HepG2 (cell line): ENCODE results near the gene SDHAF1. TPM values are rescaled to one million over a fixed set of nuclear protein-coding genes. Genes with fewer than 3 reads are reported as not detected.

ENCODE experiments used
- CCAR2 ChIP-seq: fragments of 200-400 bp; formaldehyde crosslinking; optimal IDR thresholded peaks from 2 replicates; pipeline ENCODE3; 2018; ENCODE audit warnings: low read depth, mild to moderate bottlenecking, low read length, moderate library complexity
- HDAC1 ChIP-seq: sonication (generic); formaldehyde crosslinking; IDR thresholded peaks from 2 replicates; pipeline ENCODE4 v1.5.1; 2020; ENCODE audit warnings: mild to moderate bottlenecking, missing genetic modification reagents
- IKZF4 ChIP-seq: sonication (generic); formaldehyde crosslinking; IDR thresholded peaks from 2 replicates; pipeline ENCODE4 v1.5.1; 2020; ENCODE audit warnings: borderline replicate concordance, mild to moderate bottlenecking, low read depth, missing genetic modification reagents; ENCODE audit errors: not compliant biosample characterization
- KLF6 ChIP-seq: IDR thresholded peaks from 2 replicates; pipeline ENCODE4 v1.8.0; 2016; ENCODE audit warnings: missing biosample characterization, missing genetic modification reagents
- MED8 ChIP-seq: sonication (generic); formaldehyde crosslinking; IDR thresholded peaks from 2 replicates; pipeline ENCODE4 v1.8.1; 2023; ENCODE audit warnings: mild to moderate bottlenecking, missing genetic modification reagents; ENCODE audit not compliant: insufficient replicate concordance
- MNT ChIP-seq: fragments of 450-650 bp; IDR thresholded peaks from 2 replicates; pipeline ENCODE4 v1.6.1; 2016
- MTA1 ChIP-seq: sonication (generic); formaldehyde crosslinking; IDR thresholded peaks from 2 replicates; pipeline ENCODE4 v1.4.0; 2020; ENCODE audit warnings: missing genetic modification reagents, mild to moderate bottlenecking, borderline replicate concordance
- NFE2L1 ChIP-seq: sonication (generic); formaldehyde crosslinking; IDR thresholded peaks from 2 replicates; pipeline ENCODE4 v1.4.0; 2020; ENCODE audit warnings: missing genetic modification reagents, mild to moderate bottlenecking, borderline replicate concordance
- NFE2L2 ChIP-seq: fragments of 150-350 bp; IDR thresholded peaks from 2 replicates; pipeline ENCODE4 v1.6.1; 2014; ENCODE audit warnings: low read length
- PAX8 ChIP-seq: sonication (generic); formaldehyde crosslinking; IDR thresholded peaks from 2 replicates; pipeline ENCODE4 v1.8.0; 2022; ENCODE audit warnings: mild to moderate bottlenecking, missing genetic modification reagents, borderline replicate concordance
- RCOR2 ChIP-seq: IDR thresholded peaks from 2 replicates; pipeline ENCODE4 v1.6.1; 2016; ENCODE audit warnings: missing biosample characterization, missing genetic modification reagents
- RXRB ChIP-seq: IDR thresholded peaks from 2 replicates; pipeline ENCODE4 v1.6.1; 2016; ENCODE audit warnings: borderline replicate concordance, missing genetic modification reagents, missing compliant biosample characterization
- SUZ12 ChIP-seq: fragments of 150-350 bp; IDR thresholded peaks from 2 replicates; pipeline ENCODE4 v1.6.1; 2014; ENCODE audit warnings: low read depth, low read length
- SYNCRIP ChIP-seq: fragments of 200-400 bp; formaldehyde crosslinking; IDR thresholded peaks from 2 replicates; pipeline ENCODE4 v1.6.1; 2018; ENCODE audit warnings: mild to moderate bottlenecking, low read depth, low read length; ENCODE audit not compliant: insufficient read depth
- TCF12 ChIP-seq, 2 experiments: fragments of 450-650 bp in 1 of 2; sonication (generic) in 1 of 2; formaldehyde crosslinking in 1 of 2; IDR thresholded peaks; 2 replicates each; pipeline versions ENCODE4 v1.6.1 to v1.8.0; 2017 to 2022; ENCODE audit warnings: antibody characterized with exemption in 1 of 2, mild to moderate bottlenecking in 1 of 2, missing genetic modification reagents in 1 of 2, moderate library complexity in 1 of 2
- ZBTB14 ChIP-seq: sonication (generic); formaldehyde crosslinking; IDR thresholded peaks from 2 replicates; pipeline ENCODE4 v1.4.0; 2020; ENCODE audit warnings: missing genetic modification reagents
- ZBTB42 ChIP-seq: sonication (generic); formaldehyde crosslinking; IDR thresholded peaks from 2 replicates; pipeline ENCODE4 v1.5.0; 2020; ENCODE audit warnings: mild to moderate bottlenecking, missing genetic modification reagents
- ZNF562 ChIP-seq: sonication (generic); formaldehyde crosslinking; IDR thresholded peaks from 2 replicates; pipeline ENCODE4 v1.8.0; 2022; ENCODE audit warnings: missing genetic modification reagents, borderline replicate concordance
- ZNF598 ChIP-seq: sonication (generic); formaldehyde crosslinking; IDR thresholded peaks from 2 replicates; pipeline ENCODE4 v1.5.1; 2020; ENCODE audit warnings: mild to moderate bottlenecking, missing genetic modification reagents, borderline replicate concordance
- ZNF883 ChIP-seq: sonication (generic); formaldehyde crosslinking; IDR thresholded peaks from 2 replicates; pipeline ENCODE4 v1.5.1; 2020; ENCODE audit warnings: mild to moderate bottlenecking, missing genetic modification reagents; ENCODE audit errors: not compliant biosample characterization
- polyA plus RNA-seq, 8 experiments: library from polyadenylated mRNA; depleted of rRNA in 3 of 8; stranded (reverse) in 7 of 8; unstranded in 1 of 8; fragments of >200 nt; fragmentation: Illumina TruSeq in 4 of 8; extraction: Trizol in 4 of 8; gene quantifications; 2 replicates each; pipeline versions ENCODE4 v1.2.1 to v1.2.3, GENCODE V29; 2011 to 2016; ENCODE audit warnings: low read depth in 4 of 8, missing spikeins in 1 of 8, mixed read lengths in 1 of 8; ENCODE audit not compliant: insufficient read depth in 1 of 8
- total RNA-seq, 5 experiments: library from RNA; depleted of rRNA; stranded (reverse); fragments of >200 nt; fragmentation: Illumina TruSeq; extraction: Trizol; gene quantifications; 2 replicates each; pipeline ENCODE4 v1.2.3, GENCODE V29; 2016; ENCODE audit warnings: low read depth in 1 of 5
- TF ChIP-seq, protein P1 (sequence below): sonication (generic); formaldehyde crosslinking; IDR thresholded peaks from 2 replicates; pipeline ENCODE4 v1.5.0; 2020; ENCODE audit warnings: mild to moderate bottlenecking, missing genetic modification reagents, borderline replicate concordance
- TF ChIP-seq, protein P2 (sequence below): sonication (generic); formaldehyde crosslinking; IDR thresholded peaks from 2 replicates; pipeline ENCODE4 v1.8.0; 2022; ENCODE audit warnings: low read depth, missing genetic modification reagents

The SDHAF1 gene
- total and polyA plus RNA-seq, 2 of the 13 experiments (the other 11 are each of a cell fraction or from before 2014, with no cell fraction given), result 17.8 to 22.8 TPM

- TF ChIP-seq ZBTB14 (no peak), PAX8 (CRISPR knock-in tag) (no peak), SYNCRIP (no peak), HDAC1 (CRISPR knock-in tag) (peak; percentile 83; the same call in 1 of the 2 replicates), SUZ12 (no peak), MTA1 (CRISPR knock-in tag) (peak; percentile 29; the same call in 1 of the 2 replicates), RCOR2 (CRISPR knock-in tag) (no peak), MNT (0 out of 2 replicates have a peak, but pooled peaks have one; percentile 8), ZNF562 (CRISPR knock-in tag) (0 out of 2 replicates have a peak, but pooled peaks have one; percentile 59), ZNF883 (CRISPR knock-in tag) (no peak), NFE2L2 (no peak), NFE2L1 (CRISPR knock-in tag) (no peak; the same call in 1 of the 2 replicates), ZNF598 (CRISPR knock-in tag) (no peak), KLF6 (CRISPR knock-in tag) (0 out of 2 replicates have a peak, but pooled peaks have one; percentile 81), RXRB (peak; percentile 46; the same call in 1 of the 2 replicates), TCF12 (IDR thresholded peaks at IDR 0.05) (no peak), TCF12 (CRISPR knock-in tag; IDR thresholded peaks at IDR 0.05) (no peak), IKZF4 (CRISPR knock-in tag) (no peak), ZBTB42 (CRISPR knock-in tag) (peak; percentile 38; the same call in 1 of the 2 replicates), MED8 (CRISPR knock-in tag) (peak; percentile 69), CCAR2 (no peak)
- TF ChIP-seq, protein P1, sequence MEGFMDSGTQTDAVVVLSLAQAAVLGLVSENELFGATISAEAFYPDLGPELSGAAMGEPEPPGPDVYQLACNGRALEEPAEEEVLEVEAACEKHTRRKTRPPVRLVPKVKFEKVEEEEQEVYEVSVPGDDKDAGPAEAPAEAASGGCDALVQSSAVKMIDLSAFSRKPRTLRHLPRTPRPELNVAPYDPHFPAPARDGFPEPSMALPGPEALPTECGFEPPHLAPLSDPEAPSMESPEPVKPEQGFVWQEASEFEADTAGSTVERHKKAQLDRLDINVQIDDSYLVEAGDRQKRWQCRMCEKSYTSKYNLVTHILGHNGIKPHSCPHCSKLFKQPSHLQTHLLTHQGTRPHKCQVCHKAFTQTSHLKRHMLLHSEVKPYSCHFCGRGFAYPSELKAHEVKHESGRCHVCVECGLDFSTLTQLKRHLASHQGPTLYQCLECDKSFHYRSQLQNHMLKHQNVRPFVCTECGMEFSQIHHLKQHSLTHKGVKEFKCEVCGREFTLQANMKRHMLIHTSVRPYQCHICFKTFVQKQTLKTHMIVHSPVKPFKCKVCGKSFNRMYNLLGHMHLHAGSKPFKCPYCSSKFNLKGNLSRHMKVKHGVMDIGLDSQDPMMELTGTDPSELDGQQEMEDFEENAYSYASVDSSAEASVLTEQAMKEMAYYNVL (CRISPR knock-in tag), result no peak; the same call in 1 of the 2 replicates
- TF ChIP-seq, protein P2, sequence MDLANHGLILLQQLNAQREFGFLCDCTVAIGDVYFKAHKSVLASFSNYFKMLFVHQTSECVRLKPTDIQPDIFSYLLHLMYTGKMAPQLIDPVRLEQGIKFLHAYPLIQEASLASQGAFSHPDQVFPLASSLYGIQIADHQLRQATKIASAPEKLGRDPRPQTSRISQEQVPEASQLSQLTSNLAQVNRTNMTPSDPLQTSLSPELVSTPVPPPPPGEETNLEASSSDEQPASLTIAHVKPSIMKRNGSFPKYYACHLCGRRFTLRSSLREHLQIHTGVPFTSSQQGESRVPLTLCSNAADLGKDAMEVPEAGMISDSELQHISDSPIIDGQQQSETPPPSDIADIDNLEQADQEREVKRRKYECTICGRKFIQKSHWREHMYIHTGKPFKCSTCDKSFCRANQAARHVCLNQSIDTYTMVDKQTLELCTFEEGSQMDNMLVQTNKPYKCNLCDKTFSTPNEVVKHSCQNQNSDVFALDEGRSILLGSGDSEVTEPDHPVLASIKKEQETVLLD (CRISPR knock-in tag), result no peak; the same call in 1 of the 2 replicates
Observed at GRCh38 chr19:35995048-35995993, at the start of gene SDHAF1 (continued).
